Panc1 (cell line): ENCODE measurements around the gene CD164L2. TPM values are rescaled to one million over a fixed set of nuclear protein-coding genes. Genes with fewer than 3 reads are reported as not detected.
A peak's percentile ranks its signal among the peaks of the same experiment; 100 is the strongest.

Source experiments
- ATAC-seq: fragments of 200-7000 bp; cut with Tn5 transposase; 2 replicates; pipeline ENCODE4 v1.9.1; 2020; ENCODE audit warnings: mild to moderate bottlenecking, moderate library complexity
- BruUV-seq: library from RNA; stranded (reverse); fragments of 400-500 nt; replicated peaks from 2 replicates; lab custom pipeline; 2021; lab: Mats Ljungman, UMichigan
- CTCF ChIA-PET: fragments of 300-600 bp; sonication (Branson Sonifier 250); formaldehyde crosslinking; loops from one replicate; lab custom pipeline; 2022; ENCODE audit warnings: antibody characterized with exemption; lab: Charles Lee
- POLR2A ChIA-PET: fragments of 300-600 bp; sonication (Branson Sonifier 250); formaldehyde crosslinking; loops from one replicate; lab custom pipeline; 2022; ENCODE audit warnings: antibody characterized with exemption; lab: Charles Lee
- DNase-seq: peaks from one replicate; pipeline ENCODE4 v3.0.0-alpha.2; 2010; ENCODE audit warnings: low read depth, low spot score
- H3K27ac ChIP-seq: 2 replicates; pipeline ENCODE4 v1.5.1; 2011; ENCODE audit warnings: mild to moderate bottlenecking, low read length, inconsistent platforms
- H3K27me3 ChIP-seq: fragments of 200-500 bp; sonication (Bioruptor generic); 2 replicates; pipeline ENCODE4 v1.6.0; 2014; ENCODE audit warnings: low read length, inconsistent platforms; ENCODE audit not compliant: control insufficient read depth, insufficient read depth
- H3K36me3 ChIP-seq: fragments of 200-500 bp; sonication (Bioruptor generic); 2 replicates; pipeline ENCODE4 v1.5.1; 2014; ENCODE audit warnings: inconsistent platforms, mild to moderate bottlenecking, low read length, moderate library complexity; ENCODE audit not compliant: control insufficient read depth, insufficient read depth
- H3K4me1 ChIP-seq: 2 replicates; pipeline ENCODE4 v1.5.1; 2011; ENCODE audit warnings: inconsistent platforms, mild to moderate bottlenecking, low read length, moderate library complexity; ENCODE audit not compliant: control insufficient read depth, insufficient read depth
- H3K4me3 ChIP-seq, 2 experiments: 2 replicates each; pipeline ENCODE4 v1.5.1; 2011 to 2012; ENCODE audit warnings: low read depth in 2 of 2, low read length in 2 of 2, mild to moderate bottlenecking in 2 of 2, inconsistent platforms in 1 of 2, moderate library complexity in 1 of 2
- H3K9me3 ChIP-seq: fragments of 200-500 bp; sonication (Bioruptor generic); 2 replicates; pipeline ENCODE4 v1.5.1; 2014; ENCODE audit warnings: low read depth, mild to moderate bottlenecking, inconsistent platforms, low read length, moderate library complexity; ENCODE audit not compliant: control insufficient read depth, insufficient read depth
- CTCF ChIP-seq: fragments of 450-650 bp; IDR thresholded peaks from 2 replicates; pipeline ENCODE4 v1.5.1; 2017; ENCODE audit warnings: mild to moderate bottlenecking
- POLR2AphosphoS5 ChIP-seq: IDR thresholded peaks from 2 replicates; pipeline ENCODE4 v1.6.1; 2012; ENCODE audit warnings: mild to moderate bottlenecking, low read depth, low read length, moderate library complexity
- REST ChIP-seq, 2 experiments: IDR thresholded peaks; 2 replicates each; pipeline ENCODE4 v1.6.1; 2011 to 2012; ENCODE audit warnings: low read depth in 2 of 2, control low read depth in 1 of 2, low read length in 1 of 2, mild to moderate bottlenecking in 1 of 2, moderate library complexity in 1 of 2; ENCODE audit not compliant: insufficient read depth in 1 of 2
- SIN3A ChIP-seq: IDR thresholded peaks from 2 replicates; pipeline ENCODE4 v1.6.1; 2012; ENCODE audit warnings: low read depth, mild to moderate bottlenecking, low read length, moderate library complexity, borderline replicate concordance; ENCODE audit not compliant: insufficient read depth
- TCF7L2 ChIP-seq: IDR thresholded peaks from 2 replicates; pipeline ENCODE4 v1.6.1; 2011; ENCODE audit warnings: mild to moderate bottlenecking, low read depth, low read length, inconsistent platforms
- in situ Hi-C: cut with HindIII; loops from 2 replicates; pipeline ENCODE4 v1.10.0; 2016; ENCODE audit warnings: low sequenced_read_pairs, low pct_unique_long_range_greater_than_20kb
- intact Hi-C: fragments of 100-400 bp; cut with micrococcal nuclease; formaldehyde crosslinking; loops from one replicate; pipeline ENCODE4 v1.10.0; 2022; ENCODE audit not compliant: unreplicated experiment
- total RNA-seq: library from RNA; stranded (reverse); gene quantifications from one replicate; pipeline ENCODE4 v1.2.1, GENCODE V29; 2021; ENCODE audit not compliant: unreplicated experiment

Gene CD164L2
- total RNA-seq, 1 experiment from 2014 or later = 0.13 TPM

GRCh38 chr1:27366113-27366410, 17.1 kb downstream of the CD164L2 start:
- H3K36me3 ChIP-seq = no peaks in the 10 kb centered on the region; the same call in 1 of the 2 replicates
- H3K4me3 ChIP-seq = peak overlapping the region; percentile 74 to 77
- peak overlapping the region; percentile 82 for H3K27ac ChIP-seq
- POLR2A ChIA-PET = interaction anchor here (0.6 to 1.0 kb wide), 4 partner anchors 9 to 304 kb away, joined by 3 to 4 read pairs (median 3); no protein-coding TSS in a partner anchor
- in situ Hi-C loops = no loop called here
- CTCF ChIA-PET = interaction anchor here (0.6 to 2.3 kb wide), 12 partner anchors 8 to 1197 kb away, joined by 3 to 16 read pairs (median 6); partner anchors contain the start of gene ZNF593
- BruUV-seq = no TSS peak
- TF ChIP-seq SIN3A = 0 out of 2 replicates have a peak, but pooled peaks have one; percentile 11
- TF ChIP-seq CTCF = no peak
- peaks cover 15% of the 10 kb centered on the region for H3K4me1 ChIP-seq
- ATAC-seq (peak; percentile 87), DNase-seq (no peak)
- no peaks in the 10 kb centered on the region for H3K9me3 ChIP-seq
- intact Hi-C loops = no loop called here
- H3K27me3 ChIP-seq = no peaks in the 10 kb centered on the region

GRCh38 chr1:27365372-27366112, 17.6 kb downstream of the CD164L2 start:
- POLR2A ChIA-PET = interaction anchor here (0.6 to 1.0 kb wide), 4 partner anchors 10 to 209 kb away, joined by 3 to 10 read pairs (median 3); no protein-coding TSS in a partner anchor
- peak; percentile 87 for DNase-seq
- no TSS peak for BruUV-seq
- Histone ChIP-seq H3K4me1 (peaks cover 15% of the 10 kb centered on the region), H3K27ac (peak overlapping the region; percentile 82), H3K4me3 (peak overlapping the region; percentile 74 to 77), H3K27me3 (no peaks in the 10 kb centered on the region), H3K9me3 (no peaks in the 10 kb centered on the region), H3K36me3 (no peaks in the 10 kb centered on the region; the same call in 1 of the 2 replicates)
- TF ChIP-seq SIN3A = no peak
- TF ChIP-seq TCF7L2 = no peak
- TF ChIP-seq REST (IDR thresholded peaks at IDR 0.05; ENCODE audit: insufficient read depth in 1 of 2, low read depth in 2 of 2, low read length in 1 of 2) = no peak
- TF ChIP-seq CTCF = no peak
- no peak; the same call in 1 of the 2 replicates for TF ChIP-seq POLR2AphosphoS5
- peak; percentile 86 for ATAC-seq
- intact Hi-C loops (no loop called here), in situ Hi-C loops (no loop called here)
- CTCF ChIA-PET = interaction anchor here (0.5 to 2.3 kb wide), 15 partner anchors 8 to 1196 kb away, joined by 3 to 16 read pairs (median 6); partner anchors contain the start of genes SLC9A1 and ZNF593
